GM18858 (cell line): ENCODE data around the gene IRAG1.

Experiments
- ATAC-seq: cut with Tn5 transposase; IDR thresholded peaks from one replicate; pipeline ENCODE4 v1.9.1; 2021; ENCODE audit not compliant: unreplicated experiment

Gene IRAG1

GRCh38 chr11:10693509-10694081, at the start of gene IRAG1:
Gene IRAG1 (minus strand): TSS chr11:10693755. CDS start chr11:10693602, 153 bp downstream.
- no peak for ATAC-seq

GRCh38 chr11:10742460-10743208, 49.1 kb upstream of the IRAG1 start:
- peak; percentile 45 for ATAC-seq

GRCh38 chr11:10735481-10736475, 42.2 kb upstream of the IRAG1 start:
- peak; percentile 98 for ATAC-seq

GRCh38 chr11:10731064-10731680, 37.6 kb upstream of the IRAG1 start:
- ATAC-seq = no peak

GRCh38 chr11:10730151-10730550, 36.6 kb upstream of the IRAG1 start:
- no peak for ATAC-seq

GRCh38 chr11:10728789-10729472, 35.4 kb upstream of the IRAG1 start:
- no peak for ATAC-seq

GRCh38 chr11:10728154-10728553, 34.6 kb upstream of the IRAG1 start:
- ATAC-seq = no peak

GRCh38 chr11:10727146-10727851, 33.7 kb upstream of the IRAG1 start:
- no peak for ATAC-seq

- no peak for ATAC-seq
Measured at GRCh38 chr11:10725907-10726253, 32.3 kb upstream of the IRAG1 start.

- ATAC-seq = no peak
Measured at GRCh38 chr11:10725114-10725906, 31.8 kb upstream of the IRAG1 start.

- no peak for ATAC-seq
Measured at GRCh38 chr11:10722307-10722706, 28.8 kb upstream of the IRAG1 start.

- no peak for ATAC-seq
Measured at GRCh38 chr11:10720881-10721376, 27.4 kb upstream of the IRAG1 start.

- ATAC-seq = no peak
Measured at GRCh38 chr11:10719616-10720015, 26.1 kb upstream of the IRAG1 start.

- ATAC-seq = no peak
Measured at GRCh38 chr11:10716543-10717259, 23.1 kb upstream of the IRAG1 start.

- no peak for ATAC-seq
Measured at GRCh38 chr11:10716122-10716521, 22.6 kb upstream of the IRAG1 start.

GRCh38 chr11:10715571-10715970, 22.0 kb upstream of the IRAG1 start:
- no peak for ATAC-seq

GRCh38 chr11:10709299-10710086, 15.9 kb upstream of the IRAG1 start:
- no peak for ATAC-seq

- no peak for ATAC-seq
Measured at GRCh38 chr11:10708131-10708530, 14.6 kb upstream of the IRAG1 start.
